ENCODE data around the gene PLCD3.

The PLCD3 gene

GRCh38 chr17:45132320-45132571 is at the start of gene PLCD3:
Gene PLCD3, minus strand, starts transcription at chr17:45132515. Its CDS starts 105 bp downstream, at chr17:45132410.
- DNase-seq: no peak

GRCh38 chr17:45177563-45177962 is 45.2 kb upstream of the PLCD3 start:
- no peak for DNase-seq

GRCh38 chr17:45175759-45176115 is 43.4 kb upstream of the PLCD3 start:
- no peak for DNase-seq

- peak; percentile 35 for DNase-seq
These were observed 40.4 kb upstream of the PLCD3 start for GRCh38 chr17:45172541-45173286.

- no peak for DNase-seq
These were observed 39.9 kb upstream of the PLCD3 start for GRCh38 chr17:45172232-45172540.

- no peak for DNase-seq
These were observed 39.3 kb upstream of the PLCD3 start for GRCh38 chr17:45171338-45172231.

GRCh38 chr17:45170931-45171337 is 38.6 kb upstream of the PLCD3 start:
- peak; percentile 63 for DNase-seq

- no peak for DNase-seq
These were observed 38.1 kb upstream of the PLCD3 start for GRCh38 chr17:45170280-45170930.

GRCh38 chr17:45168991-45169752 is 36.9 kb upstream of the PLCD3 start:
- DNase-seq: no peak

GRCh38 chr17:45164734-45165269 is 32.5 kb upstream of the PLCD3 start:
- DNase-seq: no peak

GRCh38 chr17:45162025-45162687 is 29.8 kb upstream of the PLCD3 start:
- DNase-seq: no peak

- peak; percentile 99 for DNase-seq
These were observed 29.1 kb upstream of the PLCD3 start, which contains the start of gene HEXIM2 for GRCh38 chr17:45161288-45162024. Gene HEXIM2, plus strand, starts transcription at chr17:45161875. Its CDS starts 919 bp downstream, at chr17:45162794.

GRCh38 chr17:45160447-45161287 is 28.4 kb upstream of the PLCD3 start:
- DNase-seq: no peak

GRCh38 chr17:45156242-45156641 is 23.9 kb upstream of the PLCD3 start:
- no peak for DNase-seq

- DNase-seq: no peak
These were observed 23.2 kb upstream of the PLCD3 start for GRCh38 chr17:45155483-45155882.

GRCh38 chr17:45155029-45155428 is 22.7 kb upstream of the PLCD3 start:
- DNase-seq: no peak

GRCh38 chr17:45150911-45151809 is 18.8 kb upstream of the PLCD3 start:
- no peak for DNase-seq

GRCh38 chr17:45149669-45150664 is 17.7 kb upstream of the PLCD3 start:
- DNase-seq: peak; percentile 21

Measured in T1000 (cell line).